HepG2 (cell line): ENCODE data around the gene MAMSTR. TPM values are rescaled to one million over a fixed set of nuclear protein-coding genes. Genes with fewer than 3 reads are reported as not detected.
A peak's percentile ranks its signal among the peaks of the same experiment; 100 is the strongest.

Experiments used
- AHR ChIP-seq: IDR thresholded peaks from 2 replicates; pipeline ENCODE4 v1.6.1; 2018; ENCODE audit warnings: missing genetic modification reagents, missing compliant biosample characterization
- BCL3 ChIP-seq: sonication (generic); formaldehyde crosslinking; IDR thresholded peaks from 2 replicates; pipeline ENCODE4 v1.5.1; 2020; ENCODE audit warnings: mild to moderate bottlenecking, missing genetic modification reagents, moderate library complexity
- FOXK2 ChIP-seq: fragments of 450-650 bp; IDR thresholded peaks from 2 replicates; pipeline ENCODE4 v1.6.1; 2016
- FOXP1 ChIP-seq, 2 experiments: fragments of 450-650 bp in 1 of 2; IDR thresholded peaks; 2 replicates each; pipeline ENCODE4 v1.6.1; 2017 to 2018; ENCODE audit warnings: antibody characterized with exemption in 1 of 2
- FOXP4 ChIP-seq: sonication (generic); formaldehyde crosslinking; IDR thresholded peaks from 2 replicates; pipeline ENCODE4 v1.4.0; 2020; ENCODE audit warnings: missing genetic modification reagents
- KAT8 ChIP-seq: IDR thresholded peaks from 2 replicates; pipeline ENCODE4 v1.6.1; 2016; ENCODE audit warnings: missing genetic modification reagents, missing compliant biosample characterization
- MAX ChIP-seq: IDR thresholded peaks from 2 replicates; pipeline ENCODE4 v1.6.1; 2012; ENCODE audit warnings: inconsistent platforms
- NCOR1 ChIP-seq: fragments of 200-600 bp; sonication (generic); IDR thresholded peaks from 2 replicates; pipeline ENCODE4 v1.7.0; 2017; ENCODE audit warnings: antibody characterized with exemption, low read length, borderline replicate concordance
- REXO4 ChIP-seq: sonication (generic); formaldehyde crosslinking; IDR thresholded peaks from 2 replicates; pipeline ENCODE4 v1.8.0; 2022; ENCODE audit warnings: missing genetic modification reagents, mild to moderate bottlenecking, borderline replicate concordance
- TEAD3 ChIP-seq: optimal IDR thresholded peaks from 2 replicates; pipeline ENCODE3; 2016; ENCODE audit warnings: borderline replicate concordance
- USF2 ChIP-seq, 2 experiments: sonication (generic) in 1 of 2; formaldehyde crosslinking in 1 of 2; IDR thresholded peaks; 2 replicates each; pipeline versions ENCODE4 v1.5.1 to v1.6.1; 2011 to 2020; ENCODE audit warnings: borderline replicate concordance in 1 of 2, low read depth in 1 of 2, low read length in 1 of 2, mild to moderate bottlenecking in 1 of 2, missing genetic modification reagents in 1 of 2, moderate library complexity in 1 of 2
- ZBTB43 ChIP-seq: sonication (generic); formaldehyde crosslinking; conservative IDR thresholded peaks from 2 replicates; pipeline ENCODE4 v1.4.0; 2020; ENCODE audit warnings: missing genetic modification reagents
- ZNF574 ChIP-seq: sonication (generic); formaldehyde crosslinking; IDR thresholded peaks from 2 replicates; pipeline ENCODE4 v1.4.0; 2020; ENCODE audit warnings: missing genetic modification reagents
- ZNF687 ChIP-seq: sonication (generic); formaldehyde crosslinking; IDR thresholded peaks from 2 replicates; pipeline ENCODE4 v1.5.1; 2020; ENCODE audit warnings: mild to moderate bottlenecking, missing genetic modification reagents, moderate library complexity
- polyA plus RNA-seq, 8 experiments: library from polyadenylated mRNA; depleted of rRNA in 3 of 8; stranded (reverse) in 7 of 8; unstranded in 1 of 8; fragments of >200 nt; fragmentation: Illumina TruSeq in 4 of 8; extraction: Trizol in 4 of 8; gene quantifications; 2 replicates each; pipeline versions ENCODE4 v1.2.1 to v1.2.3, GENCODE V29; 2011 to 2016; ENCODE audit warnings: low read depth in 4 of 8, missing spikeins in 1 of 8, mixed read lengths in 1 of 8; ENCODE audit not compliant: insufficient read depth in 1 of 8
- total RNA-seq, 5 experiments: library from RNA; depleted of rRNA; stranded (reverse); fragments of >200 nt; fragmentation: Illumina TruSeq; extraction: Trizol; gene quantifications; 2 replicates each; pipeline ENCODE4 v1.2.3, GENCODE V29; 2016; ENCODE audit warnings: low read depth in 1 of 5

The MAMSTR gene
- total and polyA plus RNA-seq, 2 of the 13 experiments (the other 11 are each of a cell fraction or from before 2014, with no cell fraction given) = 2.2 to 2.4 TPM

- 0 out of 2 replicates have a peak, but pooled peaks have one; percentile 55 for TF ChIP-seq ZBTB43 (CRISPR knock-in tag)
- TF ChIP-seq REXO4 (CRISPR knock-in tag) = no peak
- no peak for TF ChIP-seq AHR (CRISPR knock-in tag)
- no peak for TF ChIP-seq FOXP1 (IDR thresholded peaks at IDR 0.05)
- 0 out of 2 replicates have a peak, but pooled peaks have one; percentile 12 for TF ChIP-seq FOXP1 (CRISPR knock-in tag; IDR thresholded peaks at IDR 0.05)
- no peak for TF ChIP-seq NCOR1
- TF ChIP-seq USF2 (IDR thresholded peaks at IDR 0.05; ENCODE audit: low read depth, low read length) = no peak
- no peak for TF ChIP-seq USF2 (CRISPR knock-in tag; IDR thresholded peaks at IDR 0.05; ENCODE audit: borderline replicate concordance)
- peak; percentile 43; the same call in 1 of the 2 replicates for TF ChIP-seq FOXP4 (CRISPR knock-in tag)
- 0 out of 2 replicates have a peak, but pooled peaks have one; percentile 29 for TF ChIP-seq ZNF574 (CRISPR knock-in tag)
- no peak for TF ChIP-seq FOXK2
- peak; percentile 44 for TF ChIP-seq TEAD3 (CRISPR knock-in tag)
- peak; percentile 83 for TF ChIP-seq ZNF687 (CRISPR knock-in tag)
- no peak for TF ChIP-seq BCL3 (CRISPR knock-in tag)
- TF ChIP-seq MAX = peak; percentile 72
- peak; percentile 61; the same call in 1 of the 2 replicates for TF ChIP-seq KAT8 (CRISPR knock-in tag)
Observed at GRCh38 chr19:48757741-48758144, 38.2 kb upstream of the MAMSTR start (continued).
